ENCODE results near the gene NTM.

The NTM gene

DNA sequence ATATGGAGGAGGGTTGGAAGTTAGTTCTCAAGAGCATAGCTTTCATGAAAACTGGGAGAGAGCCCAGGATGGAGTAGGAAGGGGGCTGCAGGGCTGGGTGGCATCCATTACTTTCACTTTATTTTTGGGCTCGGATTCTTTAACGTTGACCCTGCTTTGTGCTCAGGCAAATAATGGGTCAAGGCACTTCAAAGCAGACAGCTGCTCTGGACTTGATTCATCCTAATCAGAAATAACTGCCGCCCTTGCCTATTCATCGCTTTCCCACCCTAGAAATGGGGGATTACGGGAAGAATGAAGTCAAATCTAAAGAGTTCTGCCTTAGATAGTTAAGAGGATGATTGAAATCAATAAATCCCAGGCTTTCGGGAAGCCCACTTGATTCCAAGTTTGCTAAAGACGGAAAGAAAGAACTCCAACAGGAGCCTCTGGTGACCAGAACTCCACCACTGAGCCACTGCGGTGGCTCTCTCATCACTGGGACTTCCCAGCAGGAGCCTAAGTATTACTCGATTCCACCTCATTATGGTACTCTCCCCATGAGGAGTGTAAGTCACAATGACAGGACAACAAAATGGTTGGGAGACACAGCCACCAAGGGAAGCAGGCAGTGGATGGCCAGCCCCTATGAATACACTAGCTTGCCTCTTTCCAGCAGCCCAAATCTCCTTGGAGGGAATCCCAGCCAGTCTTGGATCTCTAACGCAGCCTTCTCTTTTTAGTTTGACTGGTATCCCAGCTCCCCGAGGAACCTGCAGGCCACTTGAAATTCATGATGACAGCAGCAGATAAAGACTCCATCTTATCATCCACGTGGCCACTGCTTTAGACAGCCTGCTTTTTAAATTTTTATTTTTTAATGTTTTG, 815.5 kb downstream of the NTM start:
- H3K36me3 Mint-ChIP-seq (ENCODE audit: insufficient read depth), result no peaks in the 10 kb centered on the region
- no peak overlapping the region for H3K4me3 Mint-ChIP-seq

DNA sequence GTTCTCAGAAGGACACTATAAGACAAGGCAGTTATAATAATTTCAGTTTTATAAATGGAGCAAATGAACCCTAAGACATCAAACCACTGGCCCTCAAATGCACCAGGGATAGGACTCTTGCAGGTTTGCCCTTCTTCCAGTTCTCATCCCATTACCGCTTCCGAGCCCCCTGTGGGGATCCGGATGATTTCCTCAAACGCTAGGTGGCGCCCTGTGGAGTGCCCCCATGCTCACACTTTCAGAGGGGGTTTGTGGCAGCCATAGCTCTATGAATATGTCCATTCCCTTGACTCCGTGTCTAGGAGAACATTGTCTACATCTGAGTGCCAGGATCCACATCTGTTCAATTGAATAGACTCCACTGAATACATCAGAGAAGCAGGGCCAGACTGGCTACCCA, 816.3 kb downstream of the NTM start:
- Mint-ChIP-seq H3K9me3 (peaks cover 11% of the 10 kb centered on the region), H3K27ac (ENCODE audit: low read depth) (no peak overlapping the region), H3K4me3 (no peak overlapping the region), H3K4me1 (no peaks in the 10 kb centered on the region), H3K36me3 (ENCODE audit: insufficient read depth) (no peaks in the 10 kb centered on the region), H3K27me3 (no peaks in the 10 kb centered on the region)
- DNase-seq (ENCODE audit: low spot score in 2 of 2) (no peak), ATAC-seq (replicated peaks; ENCODE audit: extremely low read depth, poor library complexity, severe bottlenecking) (no peak)

More for the DNA sequence above, 815.5 kb downstream of the NTM start:
- Mint-ChIP-seq H3K27ac (ENCODE audit: low read depth) (no peak overlapping the region), H3K4me1 (no peaks in the 10 kb centered on the region), H3K9me3 (peaks cover 11% of the 10 kb centered on the region), H3K27me3 (no peaks in the 10 kb centered on the region)
- ATAC-seq (replicated peaks; ENCODE audit: extremely low read depth, poor library complexity, severe bottlenecking), result no peak
- DNase-seq (ENCODE audit: low spot score in 2 of 2), result no peak

DNA sequence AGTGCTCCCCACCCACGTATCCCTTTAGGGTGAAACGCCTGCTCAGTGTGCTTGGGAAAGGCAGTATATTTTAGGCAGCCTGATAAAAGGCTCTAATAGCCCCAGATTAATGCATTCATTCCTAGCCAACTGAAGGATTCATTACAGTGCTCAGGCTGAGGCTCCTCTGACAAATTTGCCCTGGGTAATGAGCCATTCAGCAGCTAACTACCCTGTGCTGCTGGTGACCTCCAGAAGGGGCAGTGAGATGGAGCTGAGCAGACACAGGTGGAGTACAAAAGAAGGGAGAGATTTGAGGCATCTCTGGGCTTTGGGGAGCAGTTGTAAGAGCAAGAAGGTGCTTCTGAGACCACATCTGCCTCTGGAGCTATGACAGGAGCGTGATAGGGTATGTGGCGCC, 817.0 kb downstream of the NTM start:
- Mint-ChIP-seq H3K9me3 (peaks cover 11% of the 10 kb centered on the region), H3K27me3 (no peaks in the 10 kb centered on the region), H3K4me3 (no peak overlapping the region), H3K36me3 (ENCODE audit: insufficient read depth) (no peaks in the 10 kb centered on the region), H3K4me1 (no peaks in the 10 kb centered on the region), H3K27ac (ENCODE audit: low read depth) (no peak overlapping the region)
- ATAC-seq (replicated peaks; ENCODE audit: extremely low read depth, poor library complexity, severe bottlenecking) (no peak), DNase-seq (ENCODE audit: low spot score in 2 of 2) (no peak)

GRCh38 chr11:132187814-132188213, 817.4 kb downstream of the NTM start:
- ATAC-seq (replicated peaks; ENCODE audit: extremely low read depth, poor library complexity, severe bottlenecking) (no peak), DNase-seq (ENCODE audit: low spot score in 2 of 2) (no peak)
- no peaks in the 10 kb centered on the region for H3K27me3 Mint-ChIP-seq
- no peaks in the 10 kb centered on the region for H3K36me3 Mint-ChIP-seq (ENCODE audit: insufficient read depth)
- H3K4me1 Mint-ChIP-seq, result no peaks in the 10 kb centered on the region
- H3K4me3 Mint-ChIP-seq, result no peak overlapping the region
- H3K27ac Mint-ChIP-seq (ENCODE audit: low read depth), result no peak overlapping the region
- H3K9me3 Mint-ChIP-seq, result peaks cover 8% of the 10 kb centered on the region

DNA sequence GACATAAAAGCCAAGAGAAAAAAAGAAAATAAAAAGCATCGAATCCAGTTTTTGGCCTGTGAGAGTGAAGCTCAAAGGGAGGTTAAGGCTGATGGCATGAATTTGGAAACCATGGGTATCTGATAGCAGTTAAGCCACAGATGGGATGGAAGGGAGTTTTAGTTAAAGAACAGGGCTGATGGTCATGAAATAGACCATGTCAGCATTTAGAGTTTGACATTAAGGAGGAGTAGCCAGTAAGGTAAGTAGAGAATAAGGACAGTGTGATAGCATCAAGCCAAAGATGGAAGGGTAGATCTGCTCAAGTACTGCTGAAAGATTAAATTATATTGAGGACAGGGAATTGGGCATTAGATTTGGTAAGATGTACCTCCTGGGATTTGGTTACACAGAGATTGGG, 826.5 kb downstream of the NTM start:
- Mint-ChIP-seq H3K27me3 (no peaks in the 10 kb centered on the region), H3K9me3 (peaks cover 9% of the 10 kb centered on the region), H3K4me3 (no peak overlapping the region), H3K4me1 (no peaks in the 10 kb centered on the region), H3K36me3 (ENCODE audit: insufficient read depth) (no peaks in the 10 kb centered on the region), H3K27ac (ENCODE audit: low read depth) (no peak overlapping the region)
- DNase-seq (ENCODE audit: low spot score in 2 of 2), result no peak
- ATAC-seq (replicated peaks; ENCODE audit: extremely low read depth, poor library complexity, severe bottlenecking), result no peak

GRCh38 chr11:132200353-132200936, 830.0 kb downstream of the NTM start:
- DNase-seq (ENCODE audit: low spot score in 2 of 2), result no peak

DNA sequence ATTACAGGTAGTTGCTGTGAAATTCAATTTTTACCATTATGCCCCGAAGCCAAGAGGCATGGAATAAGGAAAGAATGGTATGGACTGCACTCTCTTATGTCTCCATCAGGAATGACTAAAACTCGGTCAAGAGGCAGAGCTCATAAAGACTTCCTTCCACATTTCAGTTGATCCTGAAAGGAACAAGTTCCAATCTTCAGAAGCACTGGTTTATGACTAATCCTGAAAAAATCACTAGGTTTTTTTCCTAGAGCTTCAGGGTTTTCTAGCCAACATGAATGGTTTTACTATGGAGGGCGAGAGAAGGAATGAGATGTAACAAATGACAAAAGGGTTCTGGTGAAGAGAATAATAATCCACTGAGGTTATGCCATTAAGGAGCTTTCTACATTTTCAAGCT, 832.2 kb downstream of the NTM start:
- no peaks in the 10 kb centered on the region for H3K4me1 Mint-ChIP-seq
- no peaks in the 10 kb centered on the region for H3K36me3 Mint-ChIP-seq (ENCODE audit: insufficient read depth)
- ATAC-seq (replicated peaks; ENCODE audit: extremely low read depth, poor library complexity, severe bottlenecking), result no peak

More at GRCh38 chr11:132200353-132200936, 830.0 kb downstream of the NTM start:
- Mint-ChIP-seq H3K4me1 (no peaks in the 10 kb centered on the region), H3K27ac (ENCODE audit: low read depth) (no peak overlapping the region), H3K27me3 (no peaks in the 10 kb centered on the region), H3K36me3 (ENCODE audit: insufficient read depth) (no peaks in the 10 kb centered on the region), H3K9me3 (peaks cover 10% of the 10 kb centered on the region), H3K4me3 (no peak overlapping the region)
- ATAC-seq (replicated peaks; ENCODE audit: extremely low read depth, poor library complexity, severe bottlenecking), result no peak

GRCh38 chr11:132205006-132205405, 834.6 kb downstream of the NTM start:
- no peaks in the 10 kb centered on the region for H3K4me1 Mint-ChIP-seq
- ATAC-seq (replicated peaks; ENCODE audit: extremely low read depth, poor library complexity, severe bottlenecking) (no peak), DNase-seq (ENCODE audit: low spot score in 2 of 2) (no peak)
- no peaks in the 10 kb centered on the region for H3K36me3 Mint-ChIP-seq (ENCODE audit: insufficient read depth)
- H3K9me3 Mint-ChIP-seq, result peaks cover 22% of the 10 kb centered on the region
- no peak overlapping the region for H3K4me3 Mint-ChIP-seq
- no peaks in the 10 kb centered on the region for H3K27me3 Mint-ChIP-seq
- no peak overlapping the region for H3K27ac Mint-ChIP-seq (ENCODE audit: low read depth)

More for the DNA sequence above, 832.2 kb downstream of the NTM start:
- no peaks in the 10 kb centered on the region for H3K27me3 Mint-ChIP-seq
- no peak overlapping the region for H3K27ac Mint-ChIP-seq (ENCODE audit: low read depth)
- H3K4me3 Mint-ChIP-seq, result no peak overlapping the region
- no peak for DNase-seq (ENCODE audit: low spot score in 2 of 2)
- H3K9me3 Mint-ChIP-seq, result peaks cover 23% of the 10 kb centered on the region

GRCh38 chr11:132205496-132205895, 835.1 kb downstream of the NTM start:
- Mint-ChIP-seq H3K27ac (ENCODE audit: low read depth) (no peak overlapping the region), H3K4me1 (no peaks in the 10 kb centered on the region), H3K27me3 (no peaks in the 10 kb centered on the region), H3K9me3 (peaks cover 22% of the 10 kb centered on the region), H3K4me3 (no peak overlapping the region), H3K36me3 (ENCODE audit: insufficient read depth) (no peaks in the 10 kb centered on the region)
- ATAC-seq (replicated peaks; ENCODE audit: extremely low read depth, poor library complexity, severe bottlenecking) (no peak), DNase-seq (ENCODE audit: low spot score in 2 of 2) (no peak)

DNA sequence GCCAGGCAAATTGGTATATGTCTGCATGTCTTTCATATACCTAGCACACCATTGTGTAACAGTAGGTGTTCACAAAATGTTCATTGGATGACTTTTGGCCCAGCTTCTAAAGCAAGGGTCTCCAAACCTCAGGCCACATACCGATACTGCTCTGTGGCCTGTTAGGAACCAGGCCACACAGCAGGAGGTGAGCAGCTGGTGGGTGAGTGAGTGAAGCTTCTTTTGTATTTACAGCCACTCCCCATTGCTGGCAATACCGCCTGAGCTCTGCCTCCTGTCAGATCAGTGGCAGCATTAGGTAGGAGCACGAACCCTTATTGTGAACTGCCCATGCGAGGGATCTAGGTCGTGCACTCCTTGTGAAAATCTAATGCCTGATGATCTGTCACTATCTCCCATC, 836.6 kb downstream of the NTM start:
- Mint-ChIP-seq H3K4me1 (no peaks in the 10 kb centered on the region), H3K27me3 (no peaks in the 10 kb centered on the region), H3K27ac (ENCODE audit: low read depth) (no peak overlapping the region), H3K9me3 (peaks cover 22% of the 10 kb centered on the region), H3K36me3 (ENCODE audit: insufficient read depth) (no peaks in the 10 kb centered on the region), H3K4me3 (no peak overlapping the region)
- ATAC-seq (replicated peaks; ENCODE audit: extremely low read depth, poor library complexity, severe bottlenecking), result no peak
- no peak for DNase-seq (ENCODE audit: low spot score in 2 of 2)

GRCh38 chr11:132208477-132209055, 838.2 kb downstream of the NTM start:
- Mint-ChIP-seq H3K27ac (ENCODE audit: low read depth) (no peak overlapping the region), H3K4me1 (no peaks in the 10 kb centered on the region), H3K9me3 (peaks cover 22% of the 10 kb centered on the region), H3K36me3 (ENCODE audit: insufficient read depth) (no peaks in the 10 kb centered on the region), H3K27me3 (no peaks in the 10 kb centered on the region), H3K4me3 (no peak overlapping the region)
- ATAC-seq (replicated peaks; ENCODE audit: extremely low read depth, poor library complexity, severe bottlenecking), result no peak
- no peak for DNase-seq (ENCODE audit: low spot score in 2 of 2)

DNA sequence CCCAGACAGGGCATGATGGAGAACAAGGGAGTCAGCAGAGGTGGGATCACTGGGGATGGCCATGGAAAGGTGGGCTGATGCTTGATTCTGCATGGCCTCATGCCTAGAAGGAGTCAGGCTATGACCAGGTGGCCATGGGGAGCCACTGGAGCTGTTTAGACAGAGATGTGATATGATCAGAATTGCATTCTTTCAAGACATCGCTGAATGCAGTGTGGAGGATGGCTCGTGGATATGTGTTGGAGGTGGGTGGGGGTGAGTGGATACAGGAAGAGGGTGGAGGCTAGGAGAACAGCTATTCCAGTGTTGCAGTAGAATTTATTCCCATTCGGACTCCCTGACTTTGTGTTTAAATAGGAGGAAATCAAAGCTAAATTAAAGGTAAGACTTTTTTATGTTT, 841.1 kb downstream of the NTM start:
- H3K36me3 Mint-ChIP-seq (ENCODE audit: insufficient read depth), result no peaks in the 10 kb centered on the region
- no peaks in the 10 kb centered on the region for H3K27me3 Mint-ChIP-seq
- DNase-seq (ENCODE audit: low spot score in 2 of 2), result no peak
- no peaks in the 10 kb centered on the region for H3K4me1 Mint-ChIP-seq
- peaks cover 15% of the 10 kb centered on the region for H3K9me3 Mint-ChIP-seq
- H3K4me3 Mint-ChIP-seq, result no peak overlapping the region
- no peak overlapping the region for H3K27ac Mint-ChIP-seq (ENCODE audit: low read depth)
- ATAC-seq (replicated peaks; ENCODE audit: extremely low read depth, poor library complexity, severe bottlenecking), result no peak

GRCh38 chr11:132217856-132218255, 847.4 kb downstream of the NTM start:
- DNase-seq (ENCODE audit: low spot score in 2 of 2) (no peak), ATAC-seq (replicated peaks; ENCODE audit: extremely low read depth, poor library complexity, severe bottlenecking) (no peak)
- Mint-ChIP-seq H3K4me3 (no peak overlapping the region), H3K4me1 (no peaks in the 10 kb centered on the region), H3K27ac (ENCODE audit: low read depth) (no peak overlapping the region), H3K36me3 (ENCODE audit: insufficient read depth) (peaks cover 1% of the 10 kb centered on the region), H3K9me3 (peaks cover 15% of the 10 kb centered on the region), H3K27me3 (no peaks in the 10 kb centered on the region)

All from central memory CD8-positive, alpha-beta T cell (primary cell).